Brain pericyte (primary cell): ENCODE data around the gene CACNA2D3.

Experiments used
- DNase-seq: peaks from one replicate; pipeline ENCODE4 v3.0.0-alpha.2; 2012; ENCODE audit warnings: low read depth, low spot score

CACNA2D3 gene

GRCh38 chr3:54915976-54916375 lies 793.6 kb downstream of the CACNA2D3 start:
- no peak for DNase-seq

- no peak for DNase-seq
Measured at GRCh38 chr3:54916732-54917131, 794.4 kb downstream of the CACNA2D3 start.

- no peak for DNase-seq
Measured at GRCh38 chr3:54917174-54917573, 794.8 kb downstream of the CACNA2D3 start.

GRCh38 chr3:54917862-54918261 lies 795.5 kb downstream of the CACNA2D3 start:
- no peak for DNase-seq

- no peak for DNase-seq
Measured at GRCh38 chr3:54918516-54918915, 796.2 kb downstream of the CACNA2D3 start.

GRCh38 chr3:54928046-54928770 lies 805.9 kb downstream of the CACNA2D3 start, which contains the start of gene LRTM1:
Gene LRTM1 (minus strand): TSS chr3:54928059. CDS start chr3:54927911, 148 bp downstream.
- no peak for DNase-seq

- DNase-seq = no peak
Measured at GRCh38 chr3:54931182-54931581, 808.8 kb downstream of the CACNA2D3 start.

GRCh38 chr3:54932606-54933005 lies 810.3 kb downstream of the CACNA2D3 start:
- no peak for DNase-seq

GRCh38 chr3:54935869-54936268 lies 813.5 kb downstream of the CACNA2D3 start:
- DNase-seq = no peak

GRCh38 chr3:54936561-54936960 lies 814.2 kb downstream of the CACNA2D3 start:
- no peak for DNase-seq

- DNase-seq = no peak
Measured at GRCh38 chr3:54939557-54940300, 817.4 kb downstream of the CACNA2D3 start.

- DNase-seq = no peak
Measured at GRCh38 chr3:54940971-54941370, 818.6 kb downstream of the CACNA2D3 start.

- DNase-seq = no peak
Measured at GRCh38 chr3:54941690-54942362, 819.5 kb downstream of the CACNA2D3 start.

GRCh38 chr3:54949491-54950044 lies 827.2 kb downstream of the CACNA2D3 start:
- no peak for DNase-seq

GRCh38 chr3:54950391-54951003 lies 828.1 kb downstream of the CACNA2D3 start:
- no peak for DNase-seq

GRCh38 chr3:54951405-54951804 lies 829.1 kb downstream of the CACNA2D3 start:
- no peak for DNase-seq

GRCh38 chr3:54954022-54954421 lies 831.7 kb downstream of the CACNA2D3 start:
- DNase-seq = no peak

GRCh38 chr3:54954521-54954920 lies 832.2 kb downstream of the CACNA2D3 start:
- no peak for DNase-seq

GRCh38 chr3:54955496-54955895 lies 833.1 kb downstream of the CACNA2D3 start:
- no peak for DNase-seq

- DNase-seq = no peak
Measured at GRCh38 chr3:54955941-54956340, 833.6 kb downstream of the CACNA2D3 start.

GRCh38 chr3:54957711-54958110 lies 835.4 kb downstream of the CACNA2D3 start:
- DNase-seq = no peak

- DNase-seq = no peak
Measured at GRCh38 chr3:54960082-54960481, 837.7 kb downstream of the CACNA2D3 start.
